ENCODE results near the gene FCAMR.

The FCAMR gene

DNA sequence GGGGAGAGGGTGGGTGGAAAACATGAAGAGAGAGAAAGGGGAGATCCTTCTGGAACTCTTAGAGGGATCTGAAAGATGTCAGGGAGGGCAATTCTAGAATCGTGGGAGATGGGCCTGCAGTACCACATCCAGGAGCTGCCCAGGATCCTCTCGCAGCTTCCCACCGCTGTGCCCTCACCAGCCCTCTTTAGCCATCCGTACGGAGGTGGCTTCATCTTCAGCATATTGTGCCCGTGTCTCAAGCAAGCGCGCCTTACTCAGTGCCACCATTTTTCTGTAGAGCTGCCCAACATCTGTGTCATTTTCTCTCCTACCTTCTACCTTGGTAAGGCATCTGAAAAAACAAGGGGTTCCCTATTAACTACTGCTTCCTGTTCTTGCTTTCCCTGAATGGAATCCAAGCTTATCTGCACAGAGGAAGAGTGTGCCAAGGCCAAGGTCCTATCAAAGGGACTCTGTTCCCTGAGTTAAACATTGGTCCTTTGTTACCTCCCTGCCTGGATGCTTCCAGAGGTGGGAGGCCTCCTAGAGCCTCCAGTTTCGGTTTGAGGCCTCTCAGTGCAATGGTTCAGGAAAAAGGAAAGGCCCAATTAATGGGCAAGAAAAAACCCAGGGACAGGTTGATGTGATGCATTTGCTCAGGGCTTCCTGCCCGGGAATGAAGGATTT, 39.1 kb upstream of the FCAMR start:
- Histone ChIP-seq H3K27ac (ENCODE audit: low read length) (no peak overlapping the region), H3K4me1 (ENCODE audit: control insufficient read depth, insufficient read depth, low read length) (peaks cover 3% of the 10 kb centered on the region), H3K4me3 (ENCODE audit: low read length in 2 of 2) (no peak overlapping the region), H3K9ac (ENCODE audit: low read length in 2 of 2) (no peak overlapping the region), H3K9me3 (ENCODE audit: control insufficient read depth in 2 of 2, low read length in 2 of 2) (no peaks in the 10 kb centered on the region), H3K36me3 (ENCODE audit: control insufficient read depth in 2 of 2, insufficient read depth in 2 of 2, low read length in 2 of 2) (no peaks in the 10 kb centered on the region), H3K27me3 (ENCODE audit: control insufficient read depth in 1 of 2, insufficient read depth in 2 of 2, low read length in 2 of 2) (no peaks in the 10 kb centered on the region)

GRCh38 chr1:207007352-207008033, 37.2 kb upstream of the FCAMR start:
- Histone ChIP-seq H3K27ac (ENCODE audit: low read length) (no peak overlapping the region), H3K27me3 (ENCODE audit: control insufficient read depth in 1 of 2, insufficient read depth in 2 of 2, low read length in 2 of 2) (no peaks in the 10 kb centered on the region), H3K4me3 (ENCODE audit: low read length in 2 of 2) (no peak overlapping the region), H3K9me3 (ENCODE audit: control insufficient read depth in 2 of 2, low read length in 2 of 2) (no peaks in the 10 kb centered on the region), H3K9ac (ENCODE audit: low read length in 2 of 2) (no peak overlapping the region), H3K4me1 (ENCODE audit: control insufficient read depth, insufficient read depth, low read length) (peaks cover 3% of the 10 kb centered on the region), H3K36me3 (ENCODE audit: control insufficient read depth in 2 of 2, insufficient read depth in 2 of 2, low read length in 2 of 2) (no peaks in the 10 kb centered on the region)

- H3K27ac ChIP-seq (ENCODE audit: low read length), result no peak overlapping the region
- H3K4me3 ChIP-seq (ENCODE audit: low read length in 2 of 2), result no peak overlapping the region
- H3K9ac ChIP-seq (ENCODE audit: low read length in 2 of 2), result no peak overlapping the region
- no peaks in the 10 kb centered on the region for H3K27me3 ChIP-seq (ENCODE audit: control insufficient read depth in 1 of 2, insufficient read depth in 2 of 2, low read length in 2 of 2)
- no peaks in the 10 kb centered on the region for H3K9me3 ChIP-seq (ENCODE audit: control insufficient read depth in 2 of 2, low read length in 2 of 2)
- peaks cover 3% of the 10 kb centered on the region for H3K4me1 ChIP-seq (ENCODE audit: control insufficient read depth, insufficient read depth, low read length)
- H3K36me3 ChIP-seq (ENCODE audit: control insufficient read depth in 2 of 2, insufficient read depth in 2 of 2, low read length in 2 of 2), result no peaks in the 10 kb centered on the region
Measured at GRCh38 chr1:207006914-207007313, 36.7 kb upstream of the FCAMR start.

- H3K36me3 ChIP-seq (ENCODE audit: control insufficient read depth in 2 of 2, insufficient read depth in 2 of 2, low read length in 2 of 2), result no peaks in the 10 kb centered on the region
- H3K27me3 ChIP-seq (ENCODE audit: control insufficient read depth in 1 of 2, insufficient read depth in 2 of 2, low read length in 2 of 2), result no peaks in the 10 kb centered on the region
- H3K9me3 ChIP-seq (ENCODE audit: control insufficient read depth in 2 of 2, low read length in 2 of 2), result no peaks in the 10 kb centered on the region
- no peak overlapping the region for H3K27ac ChIP-seq (ENCODE audit: low read length)
- H3K4me3 ChIP-seq (ENCODE audit: low read length in 2 of 2), result no peak overlapping the region
- H3K4me1 ChIP-seq (ENCODE audit: control insufficient read depth, insufficient read depth, low read length), result peaks cover 3% of the 10 kb centered on the region
- no peak overlapping the region for H3K9ac ChIP-seq (ENCODE audit: low read length in 2 of 2)
Measured at GRCh38 chr1:207006083-207006482, 35.8 kb upstream of the FCAMR start.

DNA sequence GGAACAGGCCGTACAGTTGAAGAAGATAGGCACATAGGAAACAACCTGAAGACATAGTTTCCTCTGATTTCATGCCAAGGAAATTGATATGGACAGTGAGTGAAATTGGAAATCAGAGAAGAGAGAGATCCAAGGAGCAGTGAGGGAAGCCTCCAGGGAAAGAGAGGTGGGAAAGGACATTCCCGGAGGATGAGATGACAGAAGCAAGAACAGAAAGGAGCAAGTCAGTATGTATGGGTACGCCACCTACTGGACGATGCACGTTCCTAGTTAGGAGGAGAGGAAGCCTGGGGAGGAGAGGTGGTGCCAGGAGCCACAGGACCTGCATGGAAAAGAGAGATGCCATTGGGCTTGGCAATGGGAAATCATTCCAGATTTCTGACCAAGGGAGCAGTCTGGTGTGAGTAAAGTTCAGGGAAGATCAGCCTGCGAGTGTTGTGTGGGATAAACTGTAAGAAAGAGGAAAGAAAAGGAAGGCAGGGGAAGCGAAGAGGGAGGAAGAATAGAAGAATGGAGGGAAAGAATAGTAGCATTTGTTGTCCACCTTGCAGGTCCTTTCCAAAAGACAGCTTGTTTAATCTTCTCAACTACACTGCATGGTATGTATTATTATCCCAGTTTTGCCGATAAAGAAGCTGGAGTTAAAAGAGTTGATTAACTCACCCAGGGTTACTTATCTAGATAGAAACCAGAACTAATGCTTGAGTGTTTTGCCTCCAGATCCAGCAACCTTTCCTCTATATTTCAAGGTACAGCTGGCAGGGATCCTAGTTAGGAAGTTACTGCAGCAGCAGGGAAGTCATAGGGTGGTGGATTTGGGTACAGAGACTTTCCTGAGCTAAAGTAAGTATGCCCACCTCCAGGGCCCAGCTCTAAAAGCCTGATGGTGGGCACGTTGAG, 34.9 kb upstream of the FCAMR start:
- H3K4me1 ChIP-seq (ENCODE audit: control insufficient read depth, insufficient read depth, low read length), result peaks cover 3% of the 10 kb centered on the region
- no peak overlapping the region for H3K4me3 ChIP-seq (ENCODE audit: low read length in 2 of 2)
- H3K9ac ChIP-seq (ENCODE audit: low read length in 2 of 2), result no peak overlapping the region
- no peak overlapping the region for H3K27ac ChIP-seq (ENCODE audit: low read length)
- H3K27me3 ChIP-seq (ENCODE audit: control insufficient read depth in 1 of 2, insufficient read depth in 2 of 2, low read length in 2 of 2), result no peaks in the 10 kb centered on the region
- H3K9me3 ChIP-seq (ENCODE audit: control insufficient read depth in 2 of 2, low read length in 2 of 2), result no peaks in the 10 kb centered on the region
- no peaks in the 10 kb centered on the region for H3K36me3 ChIP-seq (ENCODE audit: control insufficient read depth in 2 of 2, insufficient read depth in 2 of 2, low read length in 2 of 2)

DNA sequence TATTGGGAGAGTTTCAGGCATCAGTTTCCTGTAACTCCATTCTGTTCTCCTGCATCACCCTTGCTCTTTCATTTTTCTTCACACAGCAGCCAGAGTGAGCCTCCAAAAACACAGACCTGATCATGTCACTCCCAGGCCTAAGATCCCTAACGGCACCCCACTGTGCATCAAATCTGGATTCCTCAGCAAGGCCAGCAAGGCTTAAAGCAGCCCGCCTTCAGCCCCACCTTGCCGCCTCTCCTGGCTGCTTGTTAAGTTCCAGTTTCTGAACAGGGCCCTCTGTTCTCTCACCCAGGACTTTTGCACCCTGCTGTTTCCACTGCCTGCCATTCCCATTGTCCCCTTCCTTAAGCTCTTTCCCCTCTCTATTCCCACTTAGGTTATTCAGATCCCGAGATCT, 33.0 kb upstream of the FCAMR start:
- Histone ChIP-seq H3K4me1 (ENCODE audit: control insufficient read depth, insufficient read depth, low read length) (peaks cover 3% of the 10 kb centered on the region), H3K9me3 (ENCODE audit: control insufficient read depth in 2 of 2, low read length in 2 of 2) (no peaks in the 10 kb centered on the region), H3K27me3 (ENCODE audit: control insufficient read depth in 1 of 2, insufficient read depth in 2 of 2, low read length in 2 of 2) (no peaks in the 10 kb centered on the region), H3K27ac (ENCODE audit: low read length) (no peak overlapping the region), H3K36me3 (ENCODE audit: control insufficient read depth in 2 of 2, insufficient read depth in 2 of 2, low read length in 2 of 2) (no peaks in the 10 kb centered on the region), H3K4me3 (ENCODE audit: low read length in 2 of 2) (no peak overlapping the region), H3K9ac (ENCODE audit: low read length in 2 of 2) (no peak overlapping the region)

GRCh38 chr1:207002724-207003146, 32.5 kb upstream of the FCAMR start:
- Histone ChIP-seq H3K4me1 (ENCODE audit: control insufficient read depth, insufficient read depth, low read length) (peaks cover 3% of the 10 kb centered on the region), H3K9ac (ENCODE audit: low read length in 2 of 2) (no peak overlapping the region), H3K36me3 (ENCODE audit: control insufficient read depth in 2 of 2, insufficient read depth in 2 of 2, low read length in 2 of 2) (no peaks in the 10 kb centered on the region), H3K27me3 (ENCODE audit: control insufficient read depth in 1 of 2, insufficient read depth in 2 of 2, low read length in 2 of 2) (no peaks in the 10 kb centered on the region), H3K4me3 (ENCODE audit: low read length in 2 of 2) (no peak overlapping the region), H3K27ac (ENCODE audit: low read length) (no peak overlapping the region), H3K9me3 (ENCODE audit: control insufficient read depth in 2 of 2, low read length in 2 of 2) (no peaks in the 10 kb centered on the region)

GRCh38 chr1:207001492-207002245, 31.4 kb upstream of the FCAMR start:
- H3K27ac ChIP-seq (ENCODE audit: low read length), result no peak overlapping the region
- no peaks in the 10 kb centered on the region for H3K9me3 ChIP-seq (ENCODE audit: control insufficient read depth in 2 of 2, low read length in 2 of 2)
- H3K4me1 ChIP-seq (ENCODE audit: control insufficient read depth, insufficient read depth, low read length), result no peaks in the 10 kb centered on the region
- no peak overlapping the region for H3K4me3 ChIP-seq (ENCODE audit: low read length in 2 of 2)
- H3K9ac ChIP-seq (ENCODE audit: low read length in 2 of 2), result no peak overlapping the region
- no peaks in the 10 kb centered on the region for H3K36me3 ChIP-seq (ENCODE audit: control insufficient read depth in 2 of 2, insufficient read depth in 2 of 2, low read length in 2 of 2)
- H3K27me3 ChIP-seq (ENCODE audit: control insufficient read depth in 1 of 2, insufficient read depth in 2 of 2, low read length in 2 of 2), result no peaks in the 10 kb centered on the region

- no peaks in the 10 kb centered on the region for H3K9me3 ChIP-seq (ENCODE audit: control insufficient read depth in 2 of 2, low read length in 2 of 2)
- H3K4me3 ChIP-seq (ENCODE audit: low read length in 2 of 2), result no peak overlapping the region
- no peak overlapping the region for H3K27ac ChIP-seq (ENCODE audit: low read length)
- no peaks in the 10 kb centered on the region for H3K27me3 ChIP-seq (ENCODE audit: control insufficient read depth in 1 of 2, insufficient read depth in 2 of 2, low read length in 2 of 2)
- no peaks in the 10 kb centered on the region for H3K4me1 ChIP-seq (ENCODE audit: control insufficient read depth, insufficient read depth, low read length)
- no peak overlapping the region for H3K9ac ChIP-seq (ENCODE audit: low read length in 2 of 2)
- no peaks in the 10 kb centered on the region for H3K36me3 ChIP-seq (ENCODE audit: control insufficient read depth in 2 of 2, insufficient read depth in 2 of 2, low read length in 2 of 2)
Measured at GRCh38 chr1:207000651-207001291, 30.5 kb upstream of the FCAMR start.

DNA sequence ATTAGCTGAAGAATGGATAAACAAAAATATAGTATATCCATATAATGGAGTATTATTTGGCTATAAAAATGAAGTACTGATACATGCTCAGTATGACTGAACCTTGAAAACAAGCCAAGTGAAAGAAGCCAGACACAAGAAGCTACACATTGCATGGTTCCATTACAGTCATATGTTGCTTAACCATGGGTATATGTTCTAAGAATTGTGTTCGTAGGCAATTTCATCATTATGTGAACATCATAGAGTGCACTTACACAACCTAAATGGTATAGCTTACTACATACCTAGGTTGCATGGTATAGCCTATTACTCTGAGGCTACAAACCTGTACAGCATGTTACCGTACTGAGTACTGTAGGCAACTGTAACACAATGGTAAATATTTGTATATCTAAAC, 28.6 kb upstream of the FCAMR start:
- no peaks in the 10 kb centered on the region for H3K4me1 ChIP-seq (ENCODE audit: control insufficient read depth, insufficient read depth, low read length)
- no peak overlapping the region for H3K27ac ChIP-seq (ENCODE audit: low read length)
- no peaks in the 10 kb centered on the region for H3K27me3 ChIP-seq (ENCODE audit: control insufficient read depth in 1 of 2, insufficient read depth in 2 of 2, low read length in 2 of 2)
- no peaks in the 10 kb centered on the region for H3K36me3 ChIP-seq (ENCODE audit: control insufficient read depth in 2 of 2, insufficient read depth in 2 of 2, low read length in 2 of 2)
- H3K4me3 ChIP-seq (ENCODE audit: low read length in 2 of 2), result no peak overlapping the region
- no peak overlapping the region for H3K9ac ChIP-seq (ENCODE audit: low read length in 2 of 2)
- no peaks in the 10 kb centered on the region for H3K9me3 ChIP-seq (ENCODE audit: control insufficient read depth in 2 of 2, low read length in 2 of 2)

All from stomach smooth muscle (tissue), 2 donors.